HG03571 (cell line): ENCODE measurements around the gene CASK.

Experiments
- ATAC-seq: cut with Tn5 transposase; IDR thresholded peaks from one replicate; pipeline ENCODE4 v1.9.1; 2021; ENCODE audit not compliant: unreplicated experiment

The CASK gene

DNA sequence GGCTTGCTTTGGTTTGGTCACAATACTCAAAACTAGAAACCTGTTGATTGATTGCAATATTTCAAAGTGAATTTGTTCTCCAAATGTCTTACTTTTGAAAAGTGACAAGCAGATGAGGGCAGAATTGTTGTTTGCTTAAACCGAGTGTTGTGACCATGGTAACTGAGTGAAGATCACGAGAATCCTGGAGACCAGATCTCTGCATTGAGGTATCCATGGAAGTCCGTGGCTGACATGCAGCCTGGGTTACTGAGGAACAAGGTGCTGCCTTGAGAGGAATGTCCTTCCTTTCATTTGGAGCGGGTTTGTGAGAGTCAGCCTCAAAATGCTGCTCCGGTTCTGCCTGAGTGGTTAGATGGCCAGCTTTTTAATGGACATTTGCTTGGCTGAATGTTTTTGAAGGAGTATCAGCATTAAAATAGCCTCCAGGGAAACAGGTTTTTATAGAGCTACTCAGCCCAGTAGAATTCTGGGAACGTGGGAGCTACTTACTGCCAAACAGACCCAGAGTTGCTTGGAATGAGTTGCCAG, 444.9 kb downstream of the CASK start:
- no peak for ATAC-seq

DNA sequence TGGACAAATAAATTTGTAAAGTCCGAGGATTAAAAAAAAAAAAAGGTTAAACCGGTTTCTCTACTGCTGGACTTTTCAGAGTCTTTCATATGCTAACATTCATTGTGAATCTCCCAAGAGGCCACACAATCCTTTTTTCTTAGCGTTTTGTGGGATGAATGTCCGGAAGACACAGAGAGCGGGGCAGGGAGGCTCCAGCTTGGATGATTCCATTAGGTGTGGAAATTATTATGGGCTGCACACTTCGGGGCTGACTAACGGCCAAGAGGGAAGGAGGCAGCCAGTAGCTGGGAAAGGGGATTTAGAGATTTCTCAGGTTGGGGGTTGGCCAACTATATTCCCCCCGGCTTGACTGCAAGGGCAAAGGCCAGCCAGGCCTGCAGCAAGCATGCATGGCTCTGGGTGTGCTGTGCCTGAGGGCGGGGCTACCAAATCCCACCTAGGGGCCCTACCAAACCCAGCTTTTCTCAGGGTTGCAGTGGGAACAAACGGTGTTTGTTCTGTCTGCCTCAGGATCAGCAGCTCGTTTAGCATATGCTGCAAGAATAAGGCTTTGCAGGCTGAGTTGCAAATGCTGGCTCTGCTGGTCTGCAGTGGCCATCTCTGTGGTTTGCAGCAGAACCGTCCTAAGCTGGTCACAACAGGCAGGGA, 447.6 kb downstream of the CASK start:
- no peak for ATAC-seq

DNA sequence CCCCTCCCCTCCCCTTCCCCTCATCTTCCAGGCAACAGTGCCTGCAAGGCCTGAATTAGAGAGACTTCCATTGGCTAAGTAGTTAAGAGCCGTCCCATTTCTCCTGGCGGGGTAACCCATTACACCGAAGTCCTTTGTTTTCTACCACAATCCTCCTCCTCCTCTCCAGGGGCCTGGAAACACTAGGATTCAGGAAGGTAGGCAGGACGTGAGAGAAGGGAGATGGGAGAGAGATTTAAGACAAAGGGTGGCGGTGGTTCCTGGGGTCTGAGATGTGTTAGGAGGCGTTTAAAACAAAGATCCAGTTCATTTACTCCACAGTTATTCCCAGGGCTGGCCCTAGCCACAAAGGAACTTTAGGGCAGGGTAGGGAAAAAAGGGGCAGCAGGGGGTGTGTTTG, 448.2 kb downstream of the CASK start:
- no peak for ATAC-seq

- ATAC-seq: no peak
Measured at GRCh38 chrX:41474726-41475100, 448.6 kb downstream of the CASK start.

DNA sequence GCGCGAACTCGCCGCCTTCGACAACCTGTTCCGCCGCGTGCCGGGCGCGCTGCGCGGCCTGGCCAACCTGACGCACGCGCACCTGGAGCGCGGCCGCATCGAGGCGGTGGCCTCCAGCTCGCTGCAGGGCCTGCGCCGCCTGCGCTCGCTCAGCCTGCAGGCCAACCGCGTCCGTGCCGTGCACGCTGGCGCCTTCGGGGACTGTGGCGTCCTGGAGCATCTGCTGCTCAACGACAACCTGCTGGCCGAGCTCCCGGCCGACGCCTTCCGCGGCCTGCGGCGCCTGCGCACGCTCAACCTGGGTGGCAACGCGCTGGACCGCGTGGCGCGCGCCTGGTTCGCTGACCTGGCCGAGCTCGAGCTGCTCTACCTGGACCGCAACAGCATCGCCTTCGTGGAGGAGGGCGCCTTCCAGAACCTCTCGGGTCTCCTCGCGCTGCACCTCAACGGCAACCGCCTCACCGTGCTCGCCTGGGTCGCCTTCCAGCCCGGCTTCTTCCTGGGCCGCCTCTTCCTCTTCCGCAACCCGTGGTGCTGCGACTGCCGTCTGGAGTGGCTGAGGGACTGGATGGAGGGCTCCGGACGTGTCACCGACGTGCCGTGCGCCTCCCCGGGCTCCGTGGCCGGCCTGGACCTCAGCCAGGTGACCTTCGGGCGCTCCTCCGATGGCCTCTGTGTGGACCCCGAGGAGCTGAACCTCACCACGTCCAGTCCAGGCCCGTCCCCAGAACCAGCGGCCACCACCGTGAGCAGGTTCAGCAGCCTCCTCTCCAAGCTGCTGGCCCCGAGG, 449.2 kb downstream of the CASK start:
- no peak for ATAC-seq

DNA sequence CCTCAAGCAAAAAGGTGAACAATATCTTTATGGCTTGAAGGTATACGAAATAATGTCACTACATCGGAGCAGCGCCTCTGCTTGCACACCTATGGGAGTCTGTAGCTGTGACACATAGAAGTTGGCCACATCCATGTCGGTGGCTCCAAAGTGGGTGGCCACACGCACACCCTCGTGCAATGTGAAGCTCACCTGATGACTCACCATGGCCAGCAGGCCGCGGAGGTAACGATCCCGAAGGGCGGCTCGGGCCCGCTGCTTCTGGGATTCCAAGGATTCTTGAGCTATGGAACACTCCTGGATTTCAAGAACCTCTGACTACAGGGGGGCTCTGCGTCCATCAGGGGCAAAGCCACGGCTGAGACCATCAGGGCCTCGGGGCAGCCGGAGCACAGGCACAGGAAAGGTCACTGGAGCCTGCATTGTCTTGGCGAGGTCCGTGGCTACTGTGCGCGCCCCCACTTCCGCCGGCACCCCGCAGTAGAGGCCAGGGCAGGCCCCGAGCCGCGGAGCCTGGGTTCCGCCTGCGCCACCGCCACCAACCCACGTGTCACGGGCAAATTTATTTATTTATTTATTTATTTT, 451.0 kb downstream of the CASK start:
- ATAC-seq: no peak

- ATAC-seq: no peak
Measured at GRCh38 chrX:41471786-41472185, 451.6 kb downstream of the CASK start.

DNA sequence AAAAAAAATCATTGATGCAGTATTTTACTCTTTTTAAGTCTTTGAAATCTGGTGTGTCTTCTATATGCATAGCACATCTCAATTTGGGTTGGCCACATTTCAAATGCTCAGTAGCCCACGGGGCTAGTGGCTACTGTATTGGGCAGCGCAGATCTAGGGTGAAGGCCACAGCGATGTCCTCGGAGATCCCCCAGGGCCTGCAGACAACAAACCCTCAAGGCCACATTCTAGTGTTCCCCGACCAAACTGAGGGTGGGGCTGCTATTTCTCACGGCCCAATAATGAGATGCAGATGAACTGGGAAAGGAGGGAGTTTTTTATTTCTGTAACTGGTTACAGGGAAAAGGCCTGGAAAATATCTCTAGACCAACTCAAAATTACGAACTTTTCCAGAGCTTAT, 452.6 kb downstream of the CASK start:
- no peak for ATAC-seq

DNA sequence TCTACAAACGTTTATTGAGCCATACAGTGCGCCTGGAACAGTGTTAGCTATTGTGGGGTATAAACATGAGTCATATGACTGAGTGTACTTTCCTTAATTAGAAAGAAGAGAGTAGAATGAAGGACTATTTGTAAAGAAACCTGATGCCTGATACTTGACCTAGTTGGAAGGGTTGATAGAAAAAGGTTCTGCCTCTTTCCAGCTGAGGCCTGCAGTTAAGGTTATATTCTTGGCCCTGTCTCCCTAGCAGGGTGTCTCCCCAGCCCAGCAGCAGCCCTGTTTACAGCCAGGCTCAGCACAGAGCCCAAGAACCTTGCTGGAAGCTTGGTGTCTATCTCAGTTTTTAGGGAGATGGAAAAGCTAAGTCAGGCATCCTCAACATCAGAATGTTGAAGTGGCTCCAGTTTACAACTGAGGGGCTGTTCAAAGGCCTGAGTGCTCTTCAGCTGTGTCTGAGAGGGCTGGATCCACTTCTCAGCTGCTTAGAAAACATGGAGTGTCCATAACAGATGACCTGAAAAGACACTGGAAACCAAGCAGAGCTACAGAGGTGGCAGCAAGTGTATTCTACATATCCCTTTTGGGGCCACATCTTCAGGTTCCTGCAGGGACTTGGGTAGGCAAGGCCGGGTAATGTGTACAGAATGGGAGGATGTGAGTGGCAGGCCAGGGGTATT, 454.6 kb downstream of the CASK start:
- ATAC-seq: no peak
